Measurements from ENCODE around the gene AKR1A1.

Gene AKR1A1

DNA sequence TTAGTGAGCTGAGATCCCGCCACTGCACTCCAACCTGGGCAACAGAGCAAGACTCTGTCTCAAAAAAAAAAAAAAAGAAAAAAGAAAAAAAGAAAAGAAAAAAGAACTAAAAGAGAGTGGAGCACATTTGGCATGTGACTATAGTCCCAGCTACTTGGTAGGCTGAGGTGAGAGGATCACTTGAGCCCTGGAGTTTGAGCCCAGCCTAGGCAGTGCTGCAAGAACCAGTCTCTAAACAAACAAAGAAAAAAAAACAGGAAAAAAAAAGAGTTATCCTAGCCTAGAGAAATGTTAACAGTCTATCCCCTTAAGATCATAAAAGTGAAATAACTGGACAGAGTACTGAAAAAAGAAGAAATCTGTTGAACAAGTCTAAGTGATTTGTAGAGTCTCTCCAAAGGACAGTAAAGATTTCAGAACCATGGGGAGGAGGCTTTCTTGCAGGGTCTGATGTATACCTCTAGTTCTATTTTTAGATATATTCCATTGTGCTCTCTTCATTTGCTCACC lies 24.4 kb upstream of the AKR1A1 start:
- in situ Hi-C loops (cut with MboI; ENCODE audit: low pct_unique_long_range_greater_than_20kb, low sequenced_read_pairs, unreplicated experiment) = no loop called here
- no peak for DNase-seq (ENCODE audit: low spot score)

DNA sequence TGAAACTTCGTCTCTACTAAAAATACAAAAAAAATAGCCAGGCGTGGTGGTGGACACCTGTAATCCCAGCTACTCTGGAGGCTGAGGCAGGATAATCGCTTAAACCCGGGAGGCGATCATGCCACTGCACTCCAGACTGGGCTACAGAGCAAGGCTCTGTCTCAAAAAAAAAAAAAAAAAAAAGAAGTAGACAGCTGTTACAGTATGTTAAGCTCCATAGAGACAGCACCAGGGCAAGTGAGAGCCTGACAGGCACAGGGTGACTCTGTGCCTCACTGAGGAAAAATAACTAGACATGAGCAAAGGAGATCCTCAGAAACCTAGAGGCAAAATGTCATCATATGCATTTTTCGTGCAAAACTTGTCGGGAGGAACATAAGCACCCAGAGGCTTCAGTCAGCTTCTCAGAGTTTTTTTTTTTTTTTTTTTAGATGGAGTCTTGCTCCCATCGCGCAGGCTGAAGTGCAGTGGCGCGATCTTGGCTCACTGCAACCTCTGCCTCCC lies 19.9 kb upstream of the AKR1A1 start:
- in situ Hi-C loops (cut with MboI; ENCODE audit: low pct_unique_long_range_greater_than_20kb, low sequenced_read_pairs, unreplicated experiment) = no loop called here
- TF ChIP-seq, protein P1, sequence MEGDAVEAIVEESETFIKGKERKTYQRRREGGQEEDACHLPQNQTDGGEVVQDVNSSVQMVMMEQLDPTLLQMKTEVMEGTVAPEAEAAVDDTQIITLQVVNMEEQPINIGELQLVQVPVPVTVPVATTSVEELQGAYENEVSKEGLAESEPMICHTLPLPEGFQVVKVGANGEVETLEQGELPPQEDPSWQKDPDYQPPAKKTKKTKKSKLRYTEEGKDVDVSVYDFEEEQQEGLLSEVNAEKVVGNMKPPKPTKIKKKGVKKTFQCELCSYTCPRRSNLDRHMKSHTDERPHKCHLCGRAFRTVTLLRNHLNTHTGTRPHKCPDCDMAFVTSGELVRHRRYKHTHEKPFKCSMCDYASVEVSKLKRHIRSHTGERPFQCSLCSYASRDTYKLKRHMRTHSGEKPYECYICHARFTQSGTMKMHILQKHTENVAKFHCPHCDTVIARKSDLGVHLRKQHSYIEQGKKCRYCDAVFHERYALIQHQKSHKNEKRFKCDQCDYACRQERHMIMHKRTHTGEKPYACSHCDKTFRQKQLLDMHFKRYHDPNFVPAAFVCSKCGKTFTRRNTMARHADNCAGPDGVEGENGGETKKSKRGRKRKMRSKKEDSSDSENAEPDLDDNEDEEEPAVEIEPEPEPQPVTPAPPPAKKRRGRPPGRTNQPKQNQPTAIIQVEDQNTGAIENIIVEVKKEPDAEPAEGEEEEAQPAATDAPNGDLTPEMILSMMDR (IDR thresholded peaks at IDR 0.05; ENCODE audit: extremely low read depth, insufficient read depth, missing control alignments) = no peak
- DNase-seq (ENCODE audit: low spot score) = no peak

More for the DNA sequence above, 24.4 kb upstream of the AKR1A1 start:
- TF ChIP-seq, protein P1 (IDR thresholded peaks at IDR 0.05; ENCODE audit: extremely low read depth, insufficient read depth, missing control alignments) = no peak

DNA sequence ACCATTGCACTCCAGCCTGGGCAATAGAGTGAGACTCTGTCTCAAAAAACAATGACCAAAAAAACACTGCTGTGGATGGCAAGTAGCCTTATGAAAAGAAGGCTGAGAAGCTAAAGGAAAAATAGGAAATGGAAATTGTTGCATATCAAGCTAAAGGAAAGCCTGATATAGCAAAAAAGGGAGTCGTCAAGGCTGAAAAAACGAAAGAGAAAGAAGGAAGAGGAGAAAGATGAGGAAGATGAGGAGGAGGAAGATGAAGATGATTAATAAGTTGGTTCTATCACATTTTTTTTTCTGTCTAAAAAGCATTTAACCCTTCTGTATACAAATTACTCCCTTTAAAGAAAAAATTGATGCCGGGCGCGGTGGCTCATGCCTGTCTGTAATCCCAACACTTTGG lies 18.8 kb upstream of the AKR1A1 start:
- TF ChIP-seq, protein P1 (IDR thresholded peaks at IDR 0.05; ENCODE audit: extremely low read depth, insufficient read depth, missing control alignments) = no peak
- in situ Hi-C loops (cut with MboI; ENCODE audit: low pct_unique_long_range_greater_than_20kb, low sequenced_read_pairs, unreplicated experiment) = no loop called here
- no peak for DNase-seq (ENCODE audit: low spot score)

- TF ChIP-seq, protein P1 (IDR thresholded peaks at IDR 0.05; ENCODE audit: extremely low read depth, insufficient read depth, missing control alignments) = no peak
- no peak for DNase-seq (ENCODE audit: low spot score)
- in situ Hi-C loops (cut with MboI; ENCODE audit: low pct_unique_long_range_greater_than_20kb, low sequenced_read_pairs, unreplicated experiment) = no loop called here
Observed at GRCh38 chr1:45535988-45536766, 14.4 kb upstream of the AKR1A1 start.

- in situ Hi-C loops (cut with MboI; ENCODE audit: low pct_unique_long_range_greater_than_20kb, low sequenced_read_pairs, unreplicated experiment) = no loop called here
- TF ChIP-seq, protein P1 (IDR thresholded peaks at IDR 0.05; ENCODE audit: extremely low read depth, insufficient read depth, missing control alignments) = no peak
- no peak for DNase-seq (ENCODE audit: low spot score)
Observed at GRCh38 chr1:45536886-45537285, 13.7 kb upstream of the AKR1A1 start.

DNA sequence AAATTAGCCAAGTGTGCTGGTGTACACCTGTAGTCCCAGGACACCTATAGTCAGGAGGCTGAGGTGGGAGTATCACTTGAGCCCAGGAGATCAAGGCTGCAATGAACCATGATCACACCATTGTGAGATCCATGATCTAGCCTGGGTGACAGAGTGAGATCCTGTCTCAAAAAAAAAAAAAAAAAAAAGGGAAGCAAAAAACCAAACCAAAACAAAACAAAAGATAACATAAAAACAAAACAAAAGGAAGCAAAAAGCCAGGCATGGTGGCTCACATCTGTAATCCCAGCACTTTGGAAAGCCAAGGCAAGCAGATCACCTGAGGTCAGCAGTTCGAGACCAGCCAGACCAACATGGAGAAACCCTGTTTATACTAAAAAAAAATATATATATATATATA lies 9.4 kb upstream of the AKR1A1 start:
- DNase-seq (ENCODE audit: low spot score) = no peak
- TF ChIP-seq, protein P1 (IDR thresholded peaks at IDR 0.05; ENCODE audit: extremely low read depth, insufficient read depth, missing control alignments) = no peak
- in situ Hi-C loops (cut with MboI; ENCODE audit: low pct_unique_long_range_greater_than_20kb, low sequenced_read_pairs, unreplicated experiment) = no loop called here
